COLO668 (cell line): ENCODE results near the gene DNM3.

Source experiments
- DNase-seq: peaks from one replicate; lab custom pipeline; 2025; ENCODE audit not compliant: unreplicated experiment; lab: John Stamatoyannopoulos, UW

DNM3 gene

GRCh38 chr1:172382990-172383389, 541.7 kb downstream of the DNM3 start:
- DNase-seq = no peak

- DNase-seq = no peak
These were observed 542.2 kb downstream of the DNM3 start for GRCh38 chr1:172383536-172383935.

- DNase-seq = no peak
These were observed 543.4 kb downstream of the DNM3 start for GRCh38 chr1:172384656-172385055.

- no peak for DNase-seq
These were observed 544.7 kb downstream of the DNM3 start for GRCh38 chr1:172386046-172386445.

- no peak for DNase-seq
These were observed 547.2 kb downstream of the DNM3 start for GRCh38 chr1:172388490-172388889.

- DNase-seq = no peak
These were observed 549.0 kb downstream of the DNM3 start for GRCh38 chr1:172390301-172390682.

- no peak for DNase-seq
These were observed 549.6 kb downstream of the DNM3 start for GRCh38 chr1:172390683-172391551.

GRCh38 chr1:172391976-172392375, 550.7 kb downstream of the DNM3 start:
- no peak for DNase-seq

GRCh38 chr1:172393354-172393753, 552.1 kb downstream of the DNM3 start:
- DNase-seq = no peak

- no peak for DNase-seq
These were observed 552.9 kb downstream of the DNM3 start for GRCh38 chr1:172394141-172394751.

- DNase-seq = no peak
These were observed 553.5 kb downstream of the DNM3 start for GRCh38 chr1:172394811-172395210.

- DNase-seq = no peak
These were observed 554.3 kb downstream of the DNM3 start for GRCh38 chr1:172395576-172395975.

- no peak for DNase-seq
These were observed 555.9 kb downstream of the DNM3 start for GRCh38 chr1:172397221-172397620.

- DNase-seq = no peak
These were observed 556.3 kb downstream of the DNM3 start for GRCh38 chr1:172397633-172398032.

- DNase-seq = no peak
These were observed 556.9 kb downstream of the DNM3 start for GRCh38 chr1:172398193-172398592.

- no peak for DNase-seq
These were observed 557.9 kb downstream of the DNM3 start for GRCh38 chr1:172398970-172399755.

GRCh38 chr1:172399756-172400721, 558.7 kb downstream of the DNM3 start:
- no peak for DNase-seq

- no peak for DNase-seq
These were observed 559.4 kb downstream of the DNM3 start for GRCh38 chr1:172400722-172401105.

- DNase-seq = no peak
These were observed 560.2 kb downstream of the DNM3 start for GRCh38 chr1:172401477-172401876.

- no peak for DNase-seq
These were observed 560.6 kb downstream of the DNM3 start for GRCh38 chr1:172401892-172402291.
